Measurements from ENCODE around the gene CTPS1. TPM values are rescaled to one million over a fixed set of nuclear protein-coding genes. Genes with fewer than 3 reads are reported as not detected.

The CTPS1 gene
- total and polyA plus RNA-seq, 2 of the 13 experiments (the other 11 are each of a cell fraction or from before 2014, with no cell fraction given), result 9.6 to 42.8 TPM

DNA sequence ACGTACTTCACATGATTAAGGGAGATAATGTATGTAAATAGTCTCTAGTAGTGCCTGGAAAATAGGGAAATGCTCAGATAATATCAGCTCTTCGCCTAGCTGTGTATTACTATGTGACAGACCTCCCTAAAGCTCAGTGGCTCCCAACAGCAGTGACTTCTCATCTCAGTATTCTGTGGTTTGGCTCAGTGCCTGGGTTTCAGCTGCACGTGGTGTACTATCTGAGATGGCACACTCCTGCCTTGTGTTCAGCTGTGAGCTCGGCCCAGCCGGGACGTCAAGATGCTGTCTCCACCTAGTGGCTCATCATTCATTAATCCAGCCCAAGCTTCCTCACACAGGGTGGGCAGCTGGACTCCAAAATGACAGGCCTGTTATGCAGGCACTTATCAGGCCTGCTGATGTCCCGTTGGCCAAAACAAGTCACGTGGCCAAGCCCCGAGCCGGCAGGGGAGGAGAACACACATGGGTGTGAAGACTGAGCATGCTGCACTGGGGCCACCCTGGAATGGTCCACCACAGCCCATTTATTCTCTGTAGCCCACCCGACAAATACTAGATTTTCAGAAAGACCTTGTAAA is 24.2 kb downstream of the CTPS1 start (continued):
- TF ChIP-seq ZFP90 (CRISPR knock-in tag; IDR thresholded peaks at IDR 0.05; ENCODE audit: borderline replicate concordance) (no peak), ZNF263 (CRISPR knock-in tag; IDR thresholded peaks at IDR 0.05) (0 out of 2 replicates have a peak, but pooled peaks have one; percentile 12), SAP130 (CRISPR knock-in tag; IDR thresholded peaks at IDR 0.05; ENCODE audit: low read depth) (peak; percentile 87), FOSL2 (CRISPR knock-in tag; IDR thresholded peaks at IDR 0.05) (peak; percentile 52), ZNF569 (CRISPR knock-in tag; IDR thresholded peaks at IDR 0.05; ENCODE audit: borderline replicate concordance) (no peak), HOXA3 (CRISPR knock-in tag; IDR thresholded peaks at IDR 0.05) (0 out of 2 replicates have a peak, but pooled peaks have one; percentile 21), ZNF333 (CRISPR knock-in tag; IDR thresholded peaks at IDR 0.05; ENCODE audit: borderline replicate concordance) (no peak), NR2F6 (IDR thresholded peaks at IDR 0.05) (no peak), NR2F6 (CRISPR knock-in tag; IDR thresholded peaks at IDR 0.05) (0 out of 2 replicates have a peak, but pooled peaks have one; percentile 21), KDM2A (CRISPR knock-in tag; IDR thresholded peaks at IDR 0.05; ENCODE audit: borderline replicate concordance, low read depth) (0 out of 2 replicates have a peak, but pooled peaks have one; percentile 35), TRIM24 (CRISPR knock-in tag; IDR thresholded peaks at IDR 0.05) (no peak), CREB1 (IDR thresholded peaks at IDR 0.05) (no peak), CREB1 (CRISPR knock-in tag; IDR thresholded peaks at IDR 0.05) (peak; percentile 52; the same call in 1 of the 2 replicates), AGO2 (optimal IDR thresholded peaks at IDR 0.05; ENCODE audit: low read depth, low read length) (no peak), RXRA (CRISPR knock-in tag; IDR thresholded peaks at IDR 0.05) (no peak), CBX2 (IDR thresholded peaks at IDR 0.05; ENCODE audit: low read depth, low read length) (no peak), CBX2 (CRISPR knock-in tag; IDR thresholded peaks at IDR 0.05; ENCODE audit: low read depth) (no peak), CBFB (CRISPR knock-in tag; IDR thresholded peaks at IDR 0.05) (peak; percentile 72; the same call in 1 of the 2 replicates), CHD2 (IDR thresholded peaks at IDR 0.05; ENCODE audit: low read depth, low read length) (no peak), NAIF1 (CRISPR knock-in tag; IDR thresholded peaks at IDR 0.05; ENCODE audit: borderline replicate concordance) (no peak), TAF15 (IDR thresholded peaks at IDR 0.05; ENCODE audit: low read depth, low read length, poor library complexity, severe bottlenecking) (no peak), MEF2D (CRISPR knock-in tag; IDR thresholded peaks at IDR 0.05) (no peak)
- TF ChIP-seq, protein P1, sequence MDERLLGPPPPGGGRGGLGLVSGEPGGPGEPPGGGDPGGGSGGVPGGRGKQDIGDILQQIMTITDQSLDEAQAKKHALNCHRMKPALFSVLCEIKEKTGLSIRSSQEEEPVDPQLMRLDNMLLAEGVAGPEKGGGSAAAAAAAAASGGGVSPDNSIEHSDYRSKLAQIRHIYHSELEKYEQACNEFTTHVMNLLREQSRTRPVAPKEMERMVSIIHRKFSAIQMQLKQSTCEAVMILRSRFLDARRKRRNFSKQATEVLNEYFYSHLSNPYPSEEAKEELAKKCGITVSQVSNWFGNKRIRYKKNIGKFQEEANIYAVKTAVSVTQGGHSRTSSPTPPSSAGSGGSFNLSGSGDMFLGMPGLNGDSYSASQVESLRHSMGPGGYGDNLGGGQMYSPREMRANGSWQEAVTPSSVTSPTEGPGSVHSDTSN (CRISPR knock-in tag; IDR thresholded peaks at IDR 0.05), result no peak
- TF ChIP-seq, protein P2, sequence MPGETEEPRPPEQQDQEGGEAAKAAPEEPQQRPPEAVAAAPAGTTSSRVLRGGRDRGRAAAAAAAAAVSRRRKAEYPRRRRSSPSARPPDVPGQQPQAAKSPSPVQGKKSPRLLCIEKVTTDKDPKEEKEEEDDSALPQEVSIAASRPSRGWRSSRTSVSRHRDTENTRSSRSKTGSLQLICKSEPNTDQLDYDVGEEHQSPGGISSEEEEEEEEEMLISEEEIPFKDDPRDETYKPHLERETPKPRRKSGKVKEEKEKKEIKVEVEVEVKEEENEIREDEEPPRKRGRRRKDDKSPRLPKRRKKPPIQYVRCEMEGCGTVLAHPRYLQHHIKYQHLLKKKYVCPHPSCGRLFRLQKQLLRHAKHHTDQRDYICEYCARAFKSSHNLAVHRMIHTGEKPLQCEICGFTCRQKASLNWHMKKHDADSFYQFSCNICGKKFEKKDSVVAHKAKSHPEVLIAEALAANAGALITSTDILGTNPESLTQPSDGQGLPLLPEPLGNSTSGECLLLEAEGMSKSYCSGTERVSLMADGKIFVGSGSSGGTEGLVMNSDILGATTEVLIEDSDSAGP (CRISPR knock-in tag; IDR thresholded peaks at IDR 0.05; ENCODE audit: borderline replicate concordance), result no peak; the same call in 1 of the 2 replicates
- TF ChIP-seq, protein P3, sequence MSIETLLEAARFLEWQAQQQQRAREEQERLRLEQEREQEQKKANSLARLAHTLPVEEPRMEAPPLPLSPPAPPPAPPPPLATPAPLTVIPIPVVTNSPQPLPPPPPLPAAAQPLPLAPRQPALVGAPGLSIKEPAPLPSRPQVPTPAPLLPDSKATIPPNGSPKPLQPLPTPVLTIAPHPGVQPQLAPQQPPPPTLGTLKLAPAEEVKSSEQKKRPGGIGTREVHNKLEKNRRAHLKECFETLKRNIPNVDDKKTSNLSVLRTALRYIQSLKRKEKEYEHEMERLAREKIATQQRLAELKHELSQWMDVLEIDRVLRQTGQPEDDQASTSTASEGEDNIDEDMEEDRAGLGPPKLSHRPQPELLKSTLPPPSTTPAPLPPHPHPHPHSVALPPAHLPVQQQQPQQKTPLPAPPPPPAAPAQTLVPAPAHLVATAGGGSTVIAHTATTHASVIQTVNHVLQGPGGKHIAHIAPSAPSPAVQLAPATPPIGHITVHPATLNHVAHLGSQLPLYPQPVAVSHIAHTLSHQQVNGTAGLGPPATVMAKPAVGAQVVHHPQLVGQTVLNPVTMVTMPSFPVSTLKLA (IDR thresholded peaks at IDR 0.05), result peak; percentile 50
